GM19239 (cell line): ENCODE measurements around the gene LRP5.
"Not testable (repeated sequence)": the region's sequence is repeated elsewhere in the genome, so short reads cannot be mapped to it uniquely, and the experiment has no call there.

ENCODE experiments used
- DNase-seq: peaks from one replicate; pipeline ENCODE4 v3.0.0; 2011; ENCODE audit warnings: low spot score; ENCODE audit not compliant: insufficient read length
- FAIRE-seq: peaks from 2 replicates; lab custom pipeline; 2011; peaks lifted over from hg19 to GRCh38; lab: Jason Lieb, UNC

The LRP5 gene

DNA sequence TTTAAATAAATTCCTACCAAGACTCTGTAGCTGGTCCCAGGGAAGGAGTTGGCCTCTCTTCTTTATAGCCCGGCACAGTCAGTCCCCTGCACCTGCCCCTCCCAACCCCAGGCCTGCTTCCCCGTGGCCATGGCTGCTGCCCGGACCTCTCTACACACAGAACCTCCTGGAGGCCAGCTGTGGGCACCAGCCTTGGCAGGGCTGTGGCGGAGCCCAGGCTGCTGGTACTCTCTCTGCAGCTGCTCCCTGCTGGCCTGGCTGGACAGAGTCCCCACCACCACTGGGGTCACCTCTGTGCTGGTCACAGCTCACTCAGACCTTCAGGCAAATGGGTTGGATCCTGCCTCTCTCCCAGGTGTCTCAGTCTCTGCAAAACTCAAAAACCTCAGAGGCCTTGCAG lies 69.3 kb downstream of the LRP5 start:
- DNase-seq (no peak), FAIRE-seq (peak; percentile 61)

- DNase-seq (no peak), FAIRE-seq (no peak)
Measured at GRCh38 chr11:68382358-68382998, 70.1 kb downstream of the LRP5 start.

DNA sequence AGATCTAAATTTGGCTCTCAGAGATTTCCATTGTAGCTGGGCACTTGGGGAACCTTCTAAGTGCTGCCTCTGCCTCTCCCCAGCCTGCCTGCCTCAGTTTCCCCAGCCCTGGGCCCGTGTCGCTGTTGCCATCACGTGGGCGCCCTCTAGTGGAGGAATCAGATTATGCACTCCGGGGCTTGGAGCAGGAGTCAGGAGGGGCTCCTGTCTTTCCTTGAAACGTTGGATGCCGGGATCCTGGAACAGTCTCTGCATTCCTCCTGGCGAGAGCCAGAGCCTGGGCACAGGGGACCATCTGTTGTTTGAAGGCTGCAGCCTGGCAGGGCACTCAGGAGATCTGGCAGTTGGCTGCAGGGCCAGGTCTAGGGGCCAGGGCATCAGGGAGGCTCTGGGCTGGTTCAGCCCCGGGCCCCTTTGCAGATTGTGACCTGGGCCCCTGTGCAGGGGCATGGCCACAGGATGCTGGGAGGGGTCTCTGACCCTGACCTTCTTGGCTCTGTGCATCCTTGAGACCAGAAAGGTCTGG lies 71.6 kb downstream of the LRP5 start:
- FAIRE-seq (peak; percentile 64), DNase-seq (peak; percentile 63)

DNA sequence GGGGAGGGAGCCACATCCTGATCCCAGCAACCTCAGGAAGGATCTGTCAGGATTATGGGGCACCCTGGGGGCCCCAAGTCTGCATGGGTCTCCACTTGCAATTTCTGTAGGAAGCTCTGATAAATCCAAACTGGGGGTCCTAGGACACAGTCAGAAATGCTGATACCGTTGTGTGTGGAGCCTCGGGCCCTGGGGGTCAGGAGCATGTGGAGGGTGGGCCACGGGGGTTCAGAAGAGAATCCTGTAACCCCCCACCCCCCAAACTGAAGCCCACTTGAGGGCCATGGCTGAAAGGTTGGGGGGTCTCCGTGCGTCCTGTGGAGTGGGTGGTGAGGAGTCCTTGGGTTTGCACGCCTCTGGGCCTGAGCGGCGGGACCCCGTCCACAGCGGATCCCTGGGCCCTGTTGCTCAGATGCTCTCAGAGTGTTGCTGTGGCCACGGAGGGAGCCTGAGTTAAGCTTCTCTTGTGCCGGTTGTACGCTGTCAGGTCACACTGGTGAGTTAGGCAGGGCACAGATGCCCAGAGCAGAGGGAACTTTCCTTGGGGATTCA lies 72.2 kb downstream of the LRP5 start:
- DNase-seq (no peak), FAIRE-seq (no peak)

DNA sequence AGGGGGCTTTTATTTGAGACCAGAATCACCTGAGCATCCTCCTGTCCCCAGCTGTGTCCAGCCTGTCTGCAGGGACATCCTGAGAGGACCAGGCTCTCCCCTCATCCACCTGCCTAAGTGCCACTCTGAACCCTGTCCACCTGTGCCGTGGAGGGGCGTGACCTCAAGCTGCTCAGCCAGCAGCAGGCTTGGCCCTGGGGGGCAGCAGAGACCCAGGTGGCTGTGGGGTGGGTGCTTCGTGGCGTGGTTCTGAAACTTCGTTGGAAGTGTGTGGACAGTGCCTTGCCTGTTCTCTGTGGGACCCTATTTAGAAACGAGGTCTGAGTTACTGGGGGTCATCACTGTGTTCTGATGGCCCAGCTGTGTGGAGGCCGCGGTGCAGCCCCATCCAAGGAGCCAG lies 72.7 kb downstream of the LRP5 start:
- DNase-seq (no peak), FAIRE-seq (no peak)

DNA sequence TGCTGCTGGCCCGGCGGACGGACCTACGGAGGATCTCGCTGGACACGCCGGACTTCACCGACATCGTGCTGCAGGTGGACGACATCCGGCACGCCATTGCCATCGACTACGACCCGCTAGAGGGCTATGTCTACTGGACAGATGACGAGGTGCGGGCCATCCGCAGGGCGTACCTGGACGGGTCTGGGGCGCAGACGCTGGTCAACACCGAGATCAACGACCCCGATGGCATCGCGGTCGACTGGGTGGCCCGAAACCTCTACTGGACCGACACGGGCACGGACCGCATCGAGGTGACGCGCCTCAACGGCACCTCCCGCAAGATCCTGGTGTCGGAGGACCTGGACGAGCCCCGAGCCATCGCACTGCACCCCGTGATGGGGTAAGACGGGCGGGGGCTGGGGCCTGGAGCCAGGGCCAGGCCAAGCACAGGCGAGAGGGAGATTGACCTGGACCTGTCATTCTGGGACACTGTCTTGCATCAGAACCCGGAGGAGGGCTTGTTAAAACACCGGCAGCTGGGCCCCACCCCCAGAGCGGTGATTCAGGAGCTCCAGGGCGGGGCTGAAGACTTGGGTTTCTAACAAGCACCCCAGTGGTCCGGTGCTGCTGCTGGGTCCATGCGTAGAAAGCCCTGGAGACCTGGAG lies 74.1 kb downstream of the LRP5 start:
- FAIRE-seq = no peak

GRCh38 chr11:68387840-68388239 lies 75.4 kb downstream of the LRP5 start:
- DNase-seq = no peak
- FAIRE-seq = no peak

More for the DNA sequence above, 74.1 kb downstream of the LRP5 start:
- no peak for DNase-seq

DNA sequence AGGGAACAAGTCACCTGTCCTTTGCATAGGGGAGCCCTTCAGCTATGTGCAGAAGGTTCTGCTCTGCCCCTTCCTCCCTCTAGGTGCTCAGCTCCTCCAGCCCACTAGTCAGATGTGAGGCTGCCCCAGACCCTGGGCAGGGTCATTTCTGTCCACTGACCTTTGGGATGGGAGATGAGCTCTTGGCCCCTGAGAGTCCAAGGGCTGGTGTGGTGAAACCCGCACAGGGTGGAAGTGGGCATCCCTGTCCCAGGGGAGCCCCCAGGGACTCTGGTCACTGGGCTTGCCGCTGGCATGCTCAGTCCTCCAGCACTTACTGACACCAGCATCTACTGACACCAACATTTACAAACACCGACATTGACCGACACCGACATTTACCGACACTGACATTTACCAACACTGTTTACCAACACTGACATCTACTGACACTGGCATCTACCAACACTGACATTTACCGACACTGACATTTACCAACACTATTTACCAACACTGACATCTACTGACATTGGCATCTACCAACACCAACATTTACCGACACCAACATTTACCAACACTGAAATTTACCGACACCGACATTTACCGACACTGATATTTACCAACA lies 76.3 kb downstream of the LRP5 start:
- DNase-seq (no peak), FAIRE-seq (no peak)

GRCh38 chr11:68390315-68390714 lies 77.9 kb downstream of the LRP5 start:
- no peak for DNase-seq
- no peak for FAIRE-seq

DNA sequence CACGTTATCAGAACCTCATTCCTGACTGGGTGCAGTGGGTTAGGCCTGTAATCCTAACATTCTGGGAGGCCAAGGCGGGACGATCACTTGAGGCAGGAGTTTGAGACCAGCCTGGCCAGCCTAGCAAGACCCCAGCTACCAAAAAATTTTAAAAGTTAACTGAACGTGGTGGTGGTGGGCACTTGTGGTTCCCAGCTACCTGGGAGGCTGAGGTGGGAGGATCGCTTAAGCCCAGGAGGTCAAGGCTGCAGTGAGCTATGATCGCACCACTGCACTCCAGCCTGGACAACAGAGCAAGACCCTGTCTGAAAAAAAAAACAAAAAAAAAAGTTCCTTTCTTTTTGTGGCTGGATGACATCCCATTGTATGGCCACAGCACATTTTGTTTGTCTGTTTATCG lies 80.4 kb downstream of the LRP5 start:
- FAIRE-seq (no peak), DNase-seq (no peak)

DNA sequence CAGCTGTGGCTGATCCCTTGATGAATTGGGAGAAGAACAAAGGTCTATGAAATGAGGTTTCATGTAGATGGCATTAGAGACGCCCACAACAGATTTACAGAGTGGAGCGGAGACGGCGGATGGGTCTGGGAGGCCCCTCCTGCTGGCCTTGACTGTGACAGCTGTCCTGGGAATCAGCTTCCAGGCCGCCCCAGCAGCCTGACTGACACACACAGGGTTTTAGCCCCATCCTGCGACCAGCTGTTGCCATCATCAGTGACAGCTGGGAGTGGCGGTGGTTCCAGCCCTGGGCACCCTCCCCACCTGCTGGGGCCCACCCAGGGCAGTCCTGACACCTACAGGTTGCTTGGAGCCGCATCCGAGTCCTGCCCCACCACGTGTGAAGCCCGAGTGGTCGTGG lies 84.1 kb downstream of the LRP5 start:
- DNase-seq (no peak), FAIRE-seq (no peak)

DNA sequence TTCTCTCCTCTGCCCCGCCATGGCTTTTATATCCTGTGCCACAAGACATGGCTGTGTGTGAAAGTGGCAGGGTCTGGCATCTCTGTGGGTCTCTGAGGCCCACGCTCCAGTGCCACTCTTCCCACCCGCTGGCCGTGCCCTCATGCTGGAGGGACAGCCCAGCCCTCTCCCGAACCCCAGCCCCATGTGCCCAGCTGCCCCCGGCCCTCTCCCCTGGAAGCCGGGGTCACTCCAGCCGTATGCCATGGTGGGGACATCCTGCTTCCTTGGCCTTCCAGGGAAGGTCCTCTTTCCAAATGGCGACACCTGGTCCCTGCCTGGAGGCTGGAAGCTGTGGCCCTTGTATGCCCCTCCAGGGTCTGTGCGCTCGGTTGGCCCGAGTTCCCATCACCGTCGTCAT lies 84.9 kb downstream of the LRP5 start:
- FAIRE-seq (no peak), DNase-seq (no peak)

- no peak for FAIRE-seq
- DNase-seq = no peak
Measured at GRCh38 chr11:68398995-68399851, 86.8 kb downstream of the LRP5 start.

DNA sequence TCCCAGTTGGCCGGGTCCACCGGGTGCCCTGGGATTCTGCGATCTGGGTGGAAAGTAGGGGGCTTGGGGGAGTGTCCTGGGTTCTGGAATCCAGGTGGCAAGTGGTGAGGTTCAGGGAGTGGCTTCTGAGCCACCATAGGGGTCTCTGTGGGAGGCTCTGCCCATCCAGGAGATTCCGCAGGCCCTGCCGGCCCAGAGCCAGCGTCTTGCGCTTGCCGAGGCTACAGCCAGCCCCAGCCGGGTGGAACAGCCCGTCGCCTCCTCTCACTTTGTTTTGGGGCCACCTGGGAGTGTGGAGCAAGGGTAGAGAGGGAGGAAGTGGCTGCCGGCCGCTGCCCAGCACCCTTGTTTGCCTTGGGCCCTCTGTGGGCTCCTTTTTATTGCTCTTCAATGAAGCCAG lies 87.5 kb downstream of the LRP5 start:
- FAIRE-seq = no peak

DNA sequence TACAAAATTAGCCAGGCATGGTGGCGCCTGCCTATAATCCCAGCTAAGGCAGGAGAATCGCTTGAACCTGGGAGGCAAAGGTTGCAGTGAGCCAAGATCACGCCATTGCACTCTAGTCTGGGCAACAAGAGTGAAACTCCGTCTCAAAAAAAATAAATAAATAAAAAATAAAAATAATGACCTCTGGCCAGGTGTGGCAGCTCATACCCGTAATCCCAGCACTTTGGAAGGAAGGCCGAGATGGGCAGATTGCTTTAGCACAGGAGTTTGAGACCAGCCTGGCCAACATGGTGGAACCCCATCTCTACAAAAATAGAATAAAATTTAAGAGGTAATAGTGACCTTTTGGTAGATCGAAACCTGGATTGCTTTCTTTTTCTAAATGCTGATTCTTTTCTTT lies 88.2 kb downstream of the LRP5 start:
- not testable (repeated sequence) for DNase-seq, FAIRE-seq

More for the DNA sequence above, 87.5 kb downstream of the LRP5 start:
- DNase-seq = no peak

DNA sequence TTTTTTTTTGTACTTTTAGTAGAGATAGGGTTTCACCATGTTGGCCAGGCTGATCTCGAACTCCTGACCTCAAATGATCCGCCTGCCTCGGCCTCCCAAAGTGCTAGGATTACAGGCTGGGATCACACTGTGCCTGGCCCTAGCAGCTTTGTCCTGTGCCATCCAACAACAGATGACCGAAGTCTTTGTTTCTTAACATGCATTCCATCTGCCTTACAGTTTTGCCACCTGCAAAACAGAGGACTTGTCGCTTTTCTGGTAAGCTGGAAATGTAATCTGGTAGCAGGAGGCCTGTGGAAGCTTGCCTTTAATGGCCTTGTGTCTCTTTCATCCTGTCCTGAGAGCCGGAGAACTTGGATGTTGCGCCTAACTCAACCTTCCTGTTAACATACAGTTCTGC lies 89.5 kb downstream of the LRP5 start:
- FAIRE-seq (no peak), DNase-seq (no peak)

GRCh38 chr11:68402355-68403031 lies 90.1 kb downstream of the LRP5 start:
- no peak for FAIRE-seq
- no peak for DNase-seq

DNA sequence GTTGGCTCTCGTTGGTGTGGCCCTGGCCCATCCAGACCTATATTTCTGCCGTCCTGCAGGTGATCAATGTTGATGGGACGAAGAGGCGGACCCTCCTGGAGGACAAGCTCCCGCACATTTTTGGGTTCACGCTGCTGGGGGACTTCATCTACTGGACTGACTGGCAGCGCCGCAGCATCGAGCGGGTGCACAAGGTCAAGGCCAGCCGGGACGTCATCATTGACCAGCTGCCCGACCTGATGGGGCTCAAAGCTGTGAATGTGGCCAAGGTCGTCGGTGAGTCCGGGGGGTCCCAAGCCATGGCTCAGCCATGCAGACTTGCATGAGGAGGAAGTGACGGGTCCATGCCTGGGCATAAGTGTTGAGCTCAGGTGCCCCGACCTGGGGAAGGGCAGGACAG lies 91.0 kb downstream of the LRP5 start:
- FAIRE-seq (no peak), DNase-seq (no peak)

GRCh38 chr11:68403831-68404230 lies 91.4 kb downstream of the LRP5 start:
- DNase-seq (no peak), FAIRE-seq (no peak)
